GM19463 (cell line): ENCODE results near the gene GNAO1.

Experiments
- ATAC-seq: cut with Tn5 transposase; IDR thresholded peaks from one replicate; pipeline ENCODE4 v1.9.1; 2021; ENCODE audit warnings: mild to moderate bottlenecking, moderate library complexity; ENCODE audit not compliant: unreplicated experiment

The GNAO1 gene

DNA sequence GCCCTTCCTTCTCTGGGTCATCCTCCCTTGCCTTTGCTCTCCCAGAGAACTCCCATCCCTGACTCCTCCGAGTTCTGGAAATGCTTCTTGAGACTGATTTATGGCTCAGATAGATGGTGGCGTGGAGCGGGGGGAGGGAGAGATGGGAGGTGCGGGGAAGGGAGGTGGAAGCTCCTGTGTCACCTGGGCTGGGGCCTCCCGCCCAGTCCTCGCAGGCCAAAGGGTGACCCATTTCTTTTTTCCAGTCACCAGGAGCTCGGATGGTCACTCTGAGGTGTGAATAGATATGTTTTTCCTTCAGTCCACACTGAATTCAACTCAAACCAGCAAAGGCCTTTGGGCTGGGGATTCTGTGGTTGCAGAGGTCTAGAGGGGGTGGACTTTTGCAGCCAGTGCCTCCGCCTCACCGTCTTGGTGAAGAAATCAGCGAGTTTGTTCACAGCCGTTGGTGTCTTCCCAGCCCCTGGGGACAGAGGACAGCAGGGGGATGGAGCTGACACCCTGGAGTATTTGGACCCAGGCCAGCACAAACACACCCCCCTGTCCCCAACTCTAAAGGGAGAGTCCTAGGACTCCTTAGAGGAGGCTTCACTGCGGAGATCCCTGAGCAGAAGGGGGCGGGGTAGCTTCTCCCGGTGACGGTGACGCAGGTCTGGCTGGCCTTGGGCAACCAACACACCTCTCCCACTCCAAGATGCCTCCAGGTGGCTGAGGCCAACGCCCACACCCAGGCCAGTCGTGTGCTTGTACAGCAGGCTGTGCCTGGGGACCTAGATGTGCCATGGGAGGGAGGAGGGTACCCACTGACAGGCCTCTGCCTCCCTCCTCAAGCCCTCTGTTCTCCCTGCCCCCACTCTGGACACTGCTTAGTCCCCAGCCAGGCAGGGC, 153.5 kb downstream of the GNAO1 start:
- no peak for ATAC-seq

DNA sequence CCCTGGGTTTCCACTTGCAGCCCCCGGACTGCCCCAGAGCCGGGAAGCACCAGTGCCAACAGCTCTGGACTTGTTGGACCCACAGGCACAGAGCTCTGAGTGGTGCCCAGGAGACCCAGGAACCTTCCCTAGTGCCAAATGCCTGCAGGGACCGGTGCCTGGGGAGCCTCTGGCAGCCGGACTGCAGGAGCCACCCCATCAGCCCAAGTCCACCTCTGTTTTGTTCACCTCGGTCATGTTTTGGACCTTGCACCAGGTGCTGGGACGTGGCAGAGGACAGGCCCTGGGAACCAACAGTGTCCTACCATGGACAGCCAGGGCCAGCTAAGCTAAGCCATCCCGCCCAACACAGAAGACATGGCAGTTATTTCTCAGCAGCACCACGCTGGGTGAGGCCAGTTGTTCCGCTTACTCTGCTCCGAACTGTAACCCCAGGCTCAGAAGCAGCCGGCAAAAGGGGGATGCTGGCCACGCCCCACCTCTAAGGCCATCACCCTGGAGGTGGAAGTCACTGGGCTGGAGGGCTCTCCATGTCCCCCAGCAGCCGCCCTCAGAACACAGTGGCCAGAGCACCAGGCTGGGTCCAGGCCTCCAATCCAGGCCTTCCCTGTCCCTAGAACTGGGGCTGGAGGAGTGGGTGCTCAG, 154.2 kb downstream of the GNAO1 start:
- ATAC-seq, result no peak

DNA sequence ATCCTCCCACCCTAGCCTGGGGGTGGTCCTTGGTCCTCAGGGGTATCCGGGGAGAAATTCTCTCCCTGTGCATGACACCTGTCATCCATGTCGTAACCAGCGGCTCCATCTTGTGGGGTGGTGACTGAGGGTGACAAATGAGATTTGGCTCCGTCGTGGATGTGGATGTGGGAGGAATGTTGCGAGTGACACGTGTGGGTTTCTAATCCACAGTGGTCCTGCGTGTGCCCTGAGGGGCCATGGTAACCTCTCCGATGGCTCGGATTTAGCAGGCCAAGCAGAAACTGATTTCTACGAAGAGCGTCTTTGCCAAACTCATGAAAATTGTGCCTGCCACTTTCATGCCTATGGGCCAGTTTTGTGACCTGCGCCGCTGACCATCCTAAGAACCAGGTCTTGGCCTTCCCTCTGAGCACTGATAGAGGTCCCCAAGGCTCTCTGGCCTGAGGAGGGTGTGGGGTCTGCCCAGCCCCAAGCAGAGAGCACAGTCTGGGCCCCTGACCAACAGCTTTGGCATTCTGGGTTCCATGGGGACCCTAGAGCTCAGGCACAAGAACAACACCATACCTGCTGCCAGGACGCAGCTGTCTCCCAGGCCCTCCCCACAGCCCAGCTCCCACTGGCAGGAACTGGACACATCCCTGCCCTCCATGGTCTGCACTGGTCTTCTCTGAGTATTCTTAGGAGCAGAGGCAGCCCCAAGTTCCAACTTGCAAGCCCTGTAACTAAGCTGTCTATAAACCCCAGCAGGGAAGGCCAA, 155.0 kb downstream of the GNAO1 start:
- ATAC-seq, result no peak

DNA sequence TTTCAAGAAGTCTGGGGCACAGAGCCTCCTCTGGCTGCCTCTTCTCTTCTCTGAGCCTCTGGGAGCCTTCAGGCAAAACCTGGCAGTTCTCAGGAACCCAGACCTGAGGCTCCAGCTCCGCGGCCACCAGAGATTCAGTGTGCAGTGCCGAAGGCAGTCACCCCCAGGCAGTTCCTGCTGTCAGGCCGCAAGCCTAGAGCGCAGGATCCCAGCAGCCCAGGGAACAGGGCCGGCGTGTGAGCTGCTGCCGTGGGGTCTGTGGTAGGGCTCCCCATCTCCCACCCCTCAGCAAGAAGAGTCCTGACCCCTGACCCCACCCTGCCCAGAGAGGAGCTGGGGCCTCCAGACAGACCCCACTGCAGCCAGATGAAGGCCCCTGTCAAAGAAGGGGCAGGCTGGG, 155.9 kb downstream of the GNAO1 start:
- ATAC-seq, result no peak

DNA sequence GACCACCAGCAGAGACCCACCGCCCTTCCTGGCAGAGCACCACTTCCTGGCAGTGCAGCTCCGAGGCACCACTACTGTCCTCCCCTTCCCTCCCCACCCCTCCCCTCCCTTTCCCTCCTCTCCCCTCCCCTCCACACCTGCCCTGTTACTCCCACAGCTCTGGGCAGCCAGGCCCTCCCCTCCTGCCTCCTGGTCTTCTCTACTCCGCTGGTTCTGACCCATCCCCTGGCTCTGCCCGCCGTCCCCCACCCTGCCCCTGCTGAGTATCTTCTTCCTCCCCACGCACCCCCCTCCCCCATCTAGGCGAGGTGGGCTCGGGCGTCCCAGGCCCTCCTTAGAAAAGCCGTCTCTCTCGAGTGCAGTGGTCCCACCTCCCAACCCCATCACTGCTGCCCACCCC, 156.4 kb downstream of the GNAO1 start:
- ATAC-seq, result no peak

DNA sequence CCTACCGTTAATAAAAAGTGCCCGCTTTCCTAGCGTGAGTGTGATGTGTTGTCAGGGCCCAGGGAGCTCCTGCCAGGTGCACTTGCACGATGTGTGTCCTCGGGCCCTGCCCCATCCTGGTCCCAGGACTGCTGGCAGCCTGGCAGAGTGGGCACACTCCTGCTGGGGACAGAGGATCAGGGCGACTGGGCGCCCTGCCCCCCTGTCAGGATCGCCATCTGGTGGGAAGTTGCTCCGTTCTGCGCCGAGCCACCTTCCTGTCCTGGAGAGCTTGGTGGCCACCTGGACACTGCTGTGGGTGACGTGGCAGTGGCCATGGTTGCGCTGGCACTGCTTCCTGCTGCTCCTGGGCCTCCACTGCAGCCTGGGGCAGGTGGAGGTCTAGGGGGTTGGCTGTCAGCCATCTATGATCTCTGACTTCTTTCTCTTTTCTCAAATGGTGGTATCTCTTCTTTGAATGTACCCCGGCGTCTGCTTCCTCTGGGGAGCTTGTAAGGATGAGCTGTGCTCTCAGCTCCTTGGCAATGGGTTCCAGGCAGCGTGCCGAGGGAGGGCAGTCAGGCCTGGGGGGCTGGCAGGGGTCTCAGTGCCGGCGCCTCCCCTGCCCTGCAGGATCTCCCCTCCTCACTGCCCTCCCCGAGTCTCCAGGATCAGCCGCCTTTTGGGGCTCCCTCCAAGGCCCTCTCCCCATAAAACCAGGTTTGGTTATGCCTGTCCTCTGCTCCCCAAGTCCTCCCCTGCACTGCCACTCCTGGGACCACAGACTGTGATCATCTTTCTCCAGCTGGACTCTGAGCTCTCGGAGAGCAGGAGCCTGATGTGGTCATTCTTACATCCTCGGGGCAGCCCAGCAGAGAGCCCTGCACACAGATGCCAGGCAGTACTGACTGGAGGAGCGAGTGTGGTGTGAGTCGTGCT, 157.1 kb downstream of the GNAO1 start:
- no peak for ATAC-seq

DNA sequence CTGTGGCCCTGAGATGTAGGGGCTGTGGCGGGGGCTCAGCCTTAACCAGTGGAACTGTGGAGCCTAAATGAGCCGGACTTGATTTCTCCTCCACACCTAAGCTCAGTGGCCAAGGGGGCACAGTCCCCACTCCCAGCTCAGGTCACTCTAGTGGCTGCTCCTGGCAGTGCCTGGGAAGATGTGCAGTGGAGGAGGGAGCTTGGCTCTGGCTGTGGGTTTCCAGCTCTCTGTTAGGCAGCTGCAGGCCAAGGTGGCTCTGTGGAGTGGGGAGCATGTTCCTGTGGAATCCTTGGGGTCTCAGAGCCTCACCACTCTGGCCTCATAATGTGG, 157.8 kb downstream of the GNAO1 start:
- ATAC-seq, result no peak

DNA sequence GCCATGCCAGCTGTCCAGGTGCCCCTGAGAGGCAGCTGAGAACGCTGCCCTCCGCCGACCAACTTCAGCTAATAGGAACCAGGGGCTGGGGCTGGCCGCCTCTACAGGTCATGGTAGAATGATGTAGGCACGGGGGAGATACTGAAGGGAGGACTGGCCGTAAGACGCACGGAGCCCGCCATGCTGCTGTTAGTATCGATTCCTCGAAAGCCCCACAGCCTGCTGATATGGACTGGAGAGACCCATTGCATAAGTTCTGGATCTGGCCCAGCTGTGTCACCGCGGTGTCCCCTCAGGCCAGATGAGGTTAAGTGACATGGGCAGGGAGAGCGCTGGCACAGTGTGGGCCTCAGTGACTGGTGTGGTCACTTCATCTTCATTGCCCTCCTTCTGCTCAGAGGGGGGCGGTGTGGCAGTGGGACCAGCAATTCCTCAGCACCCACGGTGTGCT, 158.4 kb downstream of the GNAO1 start:
- no peak for ATAC-seq

DNA sequence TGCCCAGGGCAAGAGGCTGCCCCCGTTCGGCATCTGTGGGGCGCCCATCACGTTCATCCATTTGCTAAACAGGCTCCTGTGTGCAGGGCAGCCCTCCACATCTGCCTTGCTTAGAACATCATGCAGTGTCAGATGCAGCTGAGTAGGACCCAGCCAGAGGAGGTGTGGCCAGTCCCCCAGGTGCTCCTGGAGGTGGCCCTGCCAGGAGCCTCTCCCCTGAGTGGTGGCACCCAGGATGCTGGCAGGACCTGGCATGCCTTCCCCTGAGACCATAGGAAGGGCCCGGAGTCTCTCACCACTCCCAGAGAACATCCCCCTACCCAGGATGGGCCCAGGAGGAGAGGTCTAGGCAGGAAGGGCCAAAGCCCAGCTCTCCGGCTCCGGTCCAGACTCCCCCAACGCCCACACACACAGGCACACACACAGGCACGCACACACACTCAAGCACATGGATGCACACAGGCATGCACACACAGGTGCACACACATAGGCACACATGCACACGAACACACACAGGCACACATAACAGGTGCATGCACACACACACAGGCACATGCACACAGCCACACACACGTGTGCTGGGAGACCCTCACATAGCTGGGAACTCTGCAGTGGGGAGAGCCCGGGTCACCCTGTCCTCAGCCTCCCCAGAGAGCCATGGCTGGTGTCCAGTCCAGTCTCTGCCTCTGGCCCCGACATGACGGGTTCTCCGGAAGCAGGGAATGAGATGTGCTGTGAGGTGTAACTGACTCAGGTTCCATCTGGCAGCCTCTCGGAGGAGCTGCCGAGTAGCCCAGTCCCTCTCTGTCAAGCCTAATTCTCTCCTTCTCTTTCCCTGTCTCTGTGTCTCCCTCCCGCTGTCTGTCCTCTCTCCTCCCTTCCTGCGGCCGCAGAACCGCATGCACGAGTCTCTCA, 159.5 kb downstream of the GNAO1 start:
- ATAC-seq, result no peak

DNA sequence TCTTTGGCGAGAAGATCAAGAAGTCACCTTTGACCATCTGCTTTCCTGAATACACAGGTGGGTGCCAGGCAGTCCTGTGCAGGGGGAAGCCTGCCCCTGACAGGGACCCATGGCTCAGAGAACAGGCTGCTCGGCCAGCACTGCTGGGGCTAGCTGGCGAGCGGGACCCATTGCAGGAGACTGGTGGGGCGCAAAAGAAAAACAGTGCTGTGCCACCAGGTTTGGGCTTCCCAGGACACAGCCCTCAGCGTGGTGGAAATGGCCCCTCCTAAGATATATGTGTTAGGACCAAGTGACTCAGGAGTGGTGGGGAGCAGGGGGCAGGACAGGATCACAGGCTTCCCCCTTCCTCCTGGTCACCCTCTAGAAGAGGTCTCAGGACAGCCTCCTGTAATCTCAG, 160.2 kb downstream of the GNAO1 start:
- ATAC-seq, result no peak

DNA sequence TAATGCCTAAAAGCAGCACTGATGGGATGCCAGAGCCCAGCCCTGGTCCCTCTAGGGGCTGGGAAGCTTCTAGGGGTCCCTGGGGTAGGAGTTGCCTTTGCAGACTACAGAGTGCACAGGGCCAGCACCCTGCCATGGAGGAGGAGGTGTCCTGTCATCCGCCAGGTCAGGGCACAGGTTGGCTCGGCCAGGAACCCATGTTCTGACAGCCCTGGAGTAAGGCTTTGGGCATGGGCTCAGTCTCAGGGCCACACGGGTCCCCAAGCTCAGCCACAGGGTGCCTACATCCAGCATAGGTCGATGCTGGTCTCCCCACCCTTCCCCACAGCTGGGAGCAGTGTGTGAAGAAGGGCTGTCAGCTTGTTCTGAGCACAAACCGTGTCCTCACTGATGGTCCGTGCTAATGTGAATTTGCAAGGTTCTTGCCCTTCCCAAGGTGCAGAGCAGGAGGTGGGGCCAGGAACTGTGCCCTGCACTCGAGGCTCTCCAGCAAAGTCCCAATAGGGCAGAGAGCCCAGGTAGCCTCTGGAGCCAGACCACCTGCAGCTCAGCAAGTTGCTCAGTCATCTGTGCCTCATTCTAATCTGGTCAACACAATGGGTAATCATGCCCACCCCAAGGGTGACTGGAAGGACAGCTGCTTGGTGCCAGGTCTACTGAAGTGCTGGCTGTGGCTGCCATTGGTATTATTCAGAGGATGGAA, 161.2 kb downstream of the GNAO1 start:
- ATAC-seq, result no peak

DNA sequence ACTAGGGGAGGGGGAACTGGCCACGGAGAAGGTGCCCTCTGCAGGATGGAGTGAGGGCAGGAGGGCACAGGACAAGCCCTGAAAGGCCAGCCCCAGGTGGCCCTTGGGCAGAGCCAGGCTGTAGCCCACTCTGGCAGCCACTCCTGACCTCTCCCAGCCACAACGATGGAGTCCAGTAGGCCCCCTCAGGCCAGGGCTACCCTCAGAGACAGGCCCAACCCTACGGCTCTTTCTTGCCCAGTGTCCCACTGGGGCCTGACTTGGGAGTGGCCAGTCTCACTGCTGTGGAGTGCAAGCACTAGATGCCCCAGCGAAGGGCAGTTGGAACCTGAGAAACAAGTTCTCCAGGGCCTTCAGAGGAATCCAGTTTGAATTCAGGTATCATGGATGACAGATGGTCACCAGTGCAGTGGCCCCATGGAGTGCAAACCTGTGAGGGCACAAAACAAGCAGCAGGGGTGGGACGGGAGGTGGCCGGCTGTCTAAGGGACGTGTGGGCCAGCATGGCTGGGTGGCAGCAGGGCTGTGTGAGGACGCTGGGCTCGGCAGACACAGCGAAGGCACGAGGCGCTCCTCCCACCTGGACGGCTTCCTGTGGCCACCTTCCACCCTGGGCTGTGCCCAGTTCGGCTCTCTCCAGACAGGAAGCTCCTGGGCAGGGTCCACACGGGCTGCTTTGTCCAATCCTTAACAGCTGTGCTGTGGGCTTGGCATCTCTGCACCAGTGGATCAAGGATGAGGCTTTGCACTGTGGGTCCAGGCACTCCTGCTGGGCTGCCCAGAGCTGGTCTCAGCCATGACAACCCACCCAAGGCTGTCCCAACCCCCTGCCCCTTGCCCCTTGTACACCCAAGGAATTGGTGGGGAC, 162.0 kb downstream of the GNAO1 start:
- ATAC-seq, result no peak

DNA sequence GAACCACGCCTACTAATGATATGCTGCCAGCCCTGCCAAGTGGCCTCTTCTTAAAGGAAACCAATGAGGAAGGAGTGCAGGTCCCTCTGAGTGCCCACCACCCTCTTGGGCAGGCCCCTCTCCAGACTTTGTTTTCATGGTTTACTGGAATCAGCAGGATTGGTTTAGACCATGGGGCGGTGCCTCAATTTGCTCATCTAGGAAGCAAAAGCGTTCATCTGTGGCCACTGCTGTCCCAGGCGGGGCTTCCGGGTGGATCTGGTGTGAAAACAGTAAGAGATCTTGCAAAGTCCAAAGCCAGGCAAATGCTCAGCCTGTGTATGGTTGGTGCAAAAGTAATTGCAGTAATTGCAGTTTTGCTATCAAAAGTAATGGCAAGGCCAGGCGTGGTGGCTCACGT, 162.7 kb downstream of the GNAO1 start:
- ATAC-seq, result no peak

DNA sequence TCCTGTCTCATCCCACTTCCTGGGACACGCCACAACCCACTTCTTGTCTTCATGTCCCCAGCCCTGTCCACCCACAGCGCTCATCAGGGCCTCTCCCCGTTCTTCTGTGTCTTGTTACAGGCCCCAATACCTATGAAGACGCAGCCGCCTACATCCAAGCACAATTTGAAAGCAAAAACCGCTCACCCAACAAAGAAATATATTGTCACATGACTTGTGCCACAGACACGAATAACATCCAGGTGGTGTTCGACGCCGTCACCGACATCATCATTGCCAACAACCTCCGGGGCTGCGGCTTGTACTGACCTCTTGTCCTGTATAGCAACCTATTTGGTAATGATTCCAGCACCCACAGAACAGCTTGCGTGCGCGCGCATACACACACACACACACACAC, 163.5 kb downstream of the GNAO1 start:
- ATAC-seq, result no peak

DNA sequence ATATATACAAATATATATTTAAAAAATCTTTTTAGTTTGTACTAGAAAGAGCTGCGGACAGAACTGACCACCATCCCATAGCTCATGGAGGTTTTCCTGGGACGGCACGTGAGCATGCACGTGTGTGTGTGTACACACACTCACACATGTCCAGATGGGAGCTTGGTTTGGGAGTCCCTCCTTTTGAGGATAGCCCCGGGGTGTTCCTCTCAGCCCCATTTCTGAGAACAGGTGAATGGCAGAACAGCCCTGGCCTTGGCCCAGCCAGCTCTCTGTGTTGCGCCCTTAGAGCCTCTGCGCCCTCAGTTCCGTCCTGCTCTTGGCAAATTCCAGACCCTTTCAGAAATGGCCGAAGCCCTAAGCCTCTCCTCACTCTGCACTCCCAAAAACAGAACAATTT, 163.9 kb downstream of the GNAO1 start:
- ATAC-seq, result no peak

DNA sequence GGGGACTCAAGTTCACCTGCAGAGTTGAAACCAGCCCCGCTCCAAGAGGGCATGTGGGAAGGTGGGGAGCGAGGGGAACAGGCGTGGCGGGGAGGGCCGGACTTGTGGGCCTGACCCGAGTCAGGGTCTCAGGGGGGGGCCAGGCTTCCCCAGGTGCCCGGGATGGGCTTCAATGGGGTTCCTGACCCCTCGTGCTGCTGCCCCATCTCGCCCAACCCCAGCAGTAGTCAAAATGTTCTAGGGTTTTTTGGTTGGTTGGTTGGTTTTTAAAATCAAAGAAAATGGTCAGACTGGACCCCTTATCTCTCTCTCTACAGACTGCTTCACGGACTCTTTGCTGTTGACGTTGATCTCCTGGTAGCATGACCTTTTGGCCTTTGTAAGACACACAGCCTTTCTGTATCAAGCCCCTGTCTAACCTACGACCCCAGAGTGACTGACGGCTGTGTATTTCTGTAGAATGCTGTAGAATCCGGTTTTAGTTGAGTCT, 164.5 kb downstream of the GNAO1 start:
- no peak for ATAC-seq

DNA sequence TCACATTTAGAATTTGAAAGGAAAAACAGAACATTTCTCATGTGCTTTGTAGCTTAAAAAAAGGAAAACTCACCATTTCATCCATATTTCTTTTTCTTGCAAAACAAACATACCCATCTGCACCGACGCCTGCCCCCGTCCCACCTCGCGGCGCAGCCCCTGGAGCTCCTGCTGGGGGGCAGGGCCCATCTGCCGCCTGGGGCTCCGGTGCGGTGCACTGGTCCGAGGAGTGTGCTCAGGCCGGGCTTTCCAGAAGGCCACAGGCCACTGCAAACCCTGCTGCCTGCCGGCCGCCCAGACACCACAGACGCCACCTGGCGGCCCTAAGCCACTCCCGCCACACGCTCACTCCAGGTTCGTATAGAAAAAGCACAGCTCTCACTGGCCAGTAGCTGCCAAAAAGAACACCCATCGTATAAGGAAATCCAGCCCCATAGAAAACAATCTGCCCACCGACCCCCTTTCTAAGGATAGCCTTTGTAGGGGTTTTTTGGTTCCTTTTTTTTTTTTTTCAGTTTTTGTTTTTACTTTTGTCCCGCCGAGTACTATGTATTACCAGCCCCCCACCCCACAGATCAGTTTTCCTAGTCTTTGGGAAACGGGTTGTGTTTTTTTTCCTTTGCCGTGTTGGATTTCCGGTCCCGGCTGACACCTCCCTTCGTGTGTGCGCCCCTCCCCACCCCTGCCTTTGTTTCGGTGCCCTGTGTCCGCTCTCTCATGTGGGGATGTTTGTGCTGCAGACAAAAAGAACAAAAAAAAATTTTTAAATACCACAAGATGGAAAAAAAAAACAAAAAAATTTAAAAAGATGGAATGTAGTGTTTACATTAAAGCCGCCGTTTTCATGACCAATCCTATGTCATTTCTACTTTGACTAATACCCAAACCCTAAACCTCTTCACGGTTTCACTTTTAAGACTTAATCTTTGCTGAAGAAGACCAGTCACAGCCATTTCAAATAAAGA, 165.3 kb downstream of the GNAO1 start:
- ATAC-seq, result peak; percentile 94
